PFSK-1 (cell line): ENCODE data around the gene SURF2.

ENCODE experiments used
- FOXP2 ChIP-seq: optimal IDR thresholded peaks from 2 replicates; pipeline ENCODE3; 2011; ENCODE audit warnings: borderline replicate concordance, control low read depth, inconsistent platforms; ENCODE audit not compliant: insufficient read depth; ENCODE audit errors: extremely low read length, extremely low read depth
- POLR2AphosphoS5 ChIP-seq: IDR thresholded peaks from 2 replicates; pipeline ENCODE4 v1.6.1; 2012; ENCODE audit warnings: low read depth, mild to moderate bottlenecking, control low read depth, low read length, moderate library complexity
- REST ChIP-seq, 2 experiments: IDR thresholded peaks; 2 replicates each; pipeline versions ENCODE4 v1.6.1 to v1.8.0; 2011 to 2012; ENCODE audit warnings: low read depth in 2 of 2, low read length in 2 of 2, control low read depth in 1 of 2, inconsistent platforms in 1 of 2, mild to moderate bottlenecking in 1 of 2, moderate library complexity in 1 of 2; ENCODE audit not compliant: insufficient read depth in 1 of 2
- SIN3A ChIP-seq: IDR thresholded peaks from 2 replicates; pipeline ENCODE4 v1.6.1; 2012; ENCODE audit warnings: mild to moderate bottlenecking, low read length, moderate library complexity, borderline replicate concordance; ENCODE audit not compliant: insufficient read depth
- TAF1 ChIP-seq: IDR thresholded peaks from 2 replicates; pipeline ENCODE4 v1.6.1; 2012; ENCODE audit warnings: low read length, control low read depth, borderline replicate concordance; ENCODE audit not compliant: insufficient read depth

The SURF2 gene

GRCh38 chr9:133359399-133360175, 3.2 kb downstream of the SURF2 start:
- TF ChIP-seq FOXP2 (no peak), SIN3A (no peak), TAF1 (no peak), REST (IDR thresholded peaks at IDR 0.05; ENCODE audit: insufficient read depth in 1 of 2, low read depth in 2 of 2, low read length in 2 of 2) (no peak), POLR2AphosphoS5 (no peak; the same call in 1 of the 2 replicates)

- TF ChIP-seq REST (IDR thresholded peaks at IDR 0.05; ENCODE audit: insufficient read depth in 1 of 2, low read depth in 2 of 2, low read length in 2 of 2) (no peak), POLR2AphosphoS5 (no peak; the same call in 1 of the 2 replicates), TAF1 (no peak), FOXP2 (no peak), SIN3A (no peak)
These were observed 4.3 kb downstream of the SURF2 start for GRCh38 chr9:133360400-133361393.

- no peak for TF ChIP-seq FOXP2
These were observed 5.2 kb downstream of the SURF2 start for GRCh38 chr9:133361507-133362092.

- no peak for TF ChIP-seq FOXP2
- TF ChIP-seq TAF1 = no peak
- no peak for TF ChIP-seq POLR2AphosphoS5
- no peak for TF ChIP-seq REST (IDR thresholded peaks at IDR 0.05; ENCODE audit: insufficient read depth in 1 of 2, low read depth in 2 of 2, low read length in 2 of 2)
- TF ChIP-seq SIN3A = no peak
These were observed 6.2 kb downstream of the SURF2 start for GRCh38 chr9:133362359-133363044.

- TF ChIP-seq TAF1 (no peak), FOXP2 (no peak), SIN3A (no peak), REST (IDR thresholded peaks at IDR 0.05; ENCODE audit: insufficient read depth in 1 of 2, low read depth in 2 of 2, low read length in 2 of 2) (no peak), POLR2AphosphoS5 (no peak)
These were observed 10.1 kb downstream of the SURF2 start for GRCh38 chr9:133366435-133366834.
